ENCODE measurements around the gene MND1.

- TF ChIP-seq EZH2phosphoT487 (IDR thresholded peaks at IDR 0.05; ENCODE audit: insufficient read depth, low read depth) (no peak), EZH2 (IDR thresholded peaks at IDR 0.05; ENCODE audit: insufficient read depth, poor library complexity, severe bottlenecking) (no peak)
These were observed 74.5 kb downstream of the MND1 start for GRCh38 chr4:153419029-153419428.
